Activated CD8-positive, alpha-beta memory T cell treated with anti-CD3 and anti-CD28 coated beads, Interleukin-2, amount 10 ng/mL, durations not matched to agents 7 days and 5 days (primary cell): ENCODE data around the gene CDH4. TPM values are rescaled to one million over a fixed set of nuclear protein-coding genes. Genes with fewer than 3 reads are reported as not detected.

Experiments
- ATAC-seq: fragments of 150-1000 bp; cut with Tn5 transposase; one replicate; pipeline ENCODE4 v1.10.0; 2021; ENCODE audit warnings: moderate library complexity
- CTCF ChIA-PET: fragments of 350-600 bp; sonication (Branson Sonifier 250); formaldehyde crosslinking; loops from one replicate; lab custom pipeline; 2021; ENCODE audit warnings: antibody characterized with exemption; lab: Charles Lee
- DNase-seq: peaks from one replicate; pipeline ENCODE4 v3.0.0-alpha.2; 2020
- H3K27ac Mint-ChIP-seq: one replicate; pipeline ENCODE4 v1.8.0; 2021; ENCODE audit warnings: mild to moderate bottlenecking, mixed read lengths
- H3K27me3 Mint-ChIP-seq: one replicate; pipeline ENCODE4 v1.8.0; 2021; ENCODE audit warnings: mixed read lengths
- H3K36me3 Mint-ChIP-seq: one replicate; pipeline ENCODE4 v1.8.0; 2021; ENCODE audit warnings: mild to moderate bottlenecking, mixed read lengths
- H3K4me1 Mint-ChIP-seq: one replicate; pipeline ENCODE4 v1.8.0; 2021; ENCODE audit warnings: mixed read lengths
- H3K4me3 Mint-ChIP-seq: one replicate; pipeline ENCODE4 v1.8.0; 2021; ENCODE audit warnings: mild to moderate bottlenecking, moderate library complexity, mixed read lengths
- H3K9me3 Mint-ChIP-seq: one replicate; pipeline ENCODE4 v1.8.0; 2022; ENCODE audit warnings: low read depth, mixed read lengths
- total RNA-seq, 2 experiments: library from RNA; stranded (reverse); gene quantifications; one replicate each; pipeline ENCODE4 v1.2.3, GENCODE V29; 2021

CDH4 gene
- total RNA-seq, 2 experiments from 2014 or later, result 0.02 TPM; not detected in 1

DNA sequence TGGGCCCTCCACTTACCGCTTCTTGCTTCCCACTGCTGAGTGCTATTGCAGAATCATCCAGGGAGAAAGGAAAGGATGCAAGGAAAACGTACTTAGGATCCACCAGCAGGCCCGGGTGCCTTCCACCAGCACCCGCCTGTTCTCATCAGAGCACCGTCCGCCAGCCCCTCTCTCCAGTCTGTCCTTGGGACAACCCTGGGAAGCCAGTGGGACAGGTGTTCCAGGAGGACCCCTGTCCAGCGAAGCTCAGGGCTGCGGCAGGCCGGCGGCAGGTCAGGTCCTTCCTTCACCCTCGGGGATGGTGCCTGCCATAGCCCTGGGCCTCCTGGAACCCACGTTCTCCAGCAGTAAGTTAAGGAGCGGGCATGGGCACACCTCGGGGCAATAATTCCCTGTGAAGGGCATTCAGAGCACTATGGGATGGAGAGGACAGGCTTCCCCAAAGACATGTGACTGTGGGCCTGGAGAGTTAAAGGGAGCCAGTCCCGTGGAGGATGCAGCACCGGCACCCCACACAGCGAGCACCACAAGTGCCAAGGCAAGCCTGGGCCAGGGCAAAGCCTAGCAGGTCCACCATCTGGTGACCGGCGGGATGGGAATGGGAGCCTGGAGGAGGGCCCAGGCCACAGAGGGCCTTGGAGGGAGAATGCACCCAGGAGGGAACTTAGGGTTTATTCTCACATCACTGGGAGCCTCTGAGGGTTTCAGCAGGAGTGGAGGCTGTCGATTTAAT is 416.9 kb downstream of the CDH4 start:
- CTCF ChIA-PET, result no interaction called here
- Mint-ChIP-seq H3K27ac (no peak overlapping the region), H3K4me3 (no peak overlapping the region), H3K36me3 (no peaks in the 10 kb centered on the region), H3K9me3 (no peaks in the 10 kb centered on the region), H3K4me1 (no peaks in the 10 kb centered on the region), H3K27me3 (no peaks in the 10 kb centered on the region)
- ATAC-seq (no peak), DNase-seq (no peak)

DNA sequence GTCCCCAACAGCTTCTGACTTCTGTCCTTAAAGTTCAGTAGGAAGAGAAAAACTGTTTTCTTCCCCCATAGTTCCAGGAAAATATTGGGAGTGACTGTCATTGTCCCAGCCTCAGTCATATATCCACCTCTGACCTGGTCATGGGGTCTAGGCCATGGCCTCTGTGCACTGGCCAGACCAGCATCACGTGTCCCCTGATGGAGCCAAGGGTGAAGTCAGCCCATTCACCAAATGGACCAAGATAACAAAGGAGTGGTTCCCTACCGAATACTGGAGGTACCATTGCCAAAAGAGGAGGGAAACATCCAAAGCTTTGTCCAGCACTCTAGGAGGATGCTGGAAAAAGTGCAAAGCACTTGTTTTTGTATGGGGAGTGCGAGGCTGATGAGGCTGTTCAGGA is 418.2 kb downstream of the CDH4 start:
- Mint-ChIP-seq H3K9me3 (no peaks in the 10 kb centered on the region), H3K36me3 (no peaks in the 10 kb centered on the region), H3K4me1 (no peaks in the 10 kb centered on the region), H3K27ac (no peak overlapping the region), H3K27me3 (no peaks in the 10 kb centered on the region), H3K4me3 (no peak overlapping the region)
- DNase-seq (no peak), ATAC-seq (no peak)
- CTCF ChIA-PET, result no interaction called here

DNA sequence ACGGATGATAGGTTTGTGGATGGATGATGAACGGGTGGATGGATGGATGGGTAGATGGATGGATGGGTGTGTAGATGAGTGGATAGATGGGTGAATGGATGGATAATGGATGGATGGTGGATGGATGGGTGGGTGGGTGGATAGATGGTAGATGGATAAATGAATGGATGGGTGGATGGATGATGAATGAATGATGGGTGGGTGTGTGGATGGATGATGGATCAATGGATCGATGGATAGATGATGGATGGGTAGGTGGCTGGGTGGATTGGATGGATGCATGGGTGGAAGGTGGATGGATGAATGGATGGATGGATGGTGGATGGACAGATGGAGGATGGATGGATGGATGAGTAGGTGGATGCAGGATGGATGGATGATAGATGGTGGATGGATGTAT is 419.5 kb downstream of the CDH4 start:
- DNase-seq (no peak), ATAC-seq (no peak)
- Mint-ChIP-seq H3K9me3 (no peaks in the 10 kb centered on the region), H3K27ac (no peak overlapping the region), H3K4me1 (no peaks in the 10 kb centered on the region), H3K27me3 (no peaks in the 10 kb centered on the region), H3K4me3 (no peak overlapping the region), H3K36me3 (no peaks in the 10 kb centered on the region)
- CTCF ChIA-PET, result no interaction called here

DNA sequence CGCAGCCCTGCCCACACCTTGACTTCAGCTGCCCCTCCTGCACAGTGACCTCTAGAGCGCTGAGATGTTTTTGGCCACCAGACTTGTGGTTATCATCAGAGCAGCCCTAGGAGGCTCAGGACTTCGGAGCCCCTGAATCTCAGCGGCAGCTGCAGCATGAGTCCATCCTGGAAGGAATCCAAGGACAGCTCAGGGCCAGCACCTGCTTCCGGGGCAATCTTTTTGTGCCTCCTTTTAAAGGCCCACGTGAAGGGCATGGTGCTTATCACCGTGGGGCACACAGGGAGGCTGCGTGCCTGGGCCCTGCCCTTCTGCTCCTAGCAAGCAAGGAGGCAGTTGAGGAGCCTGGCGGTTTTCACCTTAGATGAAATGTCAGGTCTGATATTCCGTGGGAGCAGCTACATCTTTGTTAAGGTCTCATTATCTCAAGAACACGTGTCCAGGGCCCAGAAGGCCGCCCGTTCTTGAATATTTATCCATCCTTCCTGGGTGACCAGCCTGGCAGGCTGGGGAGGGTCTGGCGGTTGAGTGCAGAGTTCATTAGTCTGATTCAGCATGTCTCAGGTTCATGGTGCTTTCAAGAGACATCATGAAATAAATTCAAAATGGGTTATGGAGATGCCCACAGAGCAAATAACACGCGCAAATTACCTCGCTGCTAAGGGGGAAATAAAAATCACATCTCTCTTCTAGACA is 421.2 kb downstream of the CDH4 start:
- H3K36me3 Mint-ChIP-seq, result no peaks in the 10 kb centered on the region
- ATAC-seq, result no peak
- CTCF ChIA-PET, result no interaction called here
- no peaks in the 10 kb centered on the region for H3K27me3 Mint-ChIP-seq
- H3K9me3 Mint-ChIP-seq, result no peaks in the 10 kb centered on the region
- no peak overlapping the region for H3K4me3 Mint-ChIP-seq
- no peak overlapping the region for H3K27ac Mint-ChIP-seq
- DNase-seq, result no peak
- H3K4me1 Mint-ChIP-seq, result no peaks in the 10 kb centered on the region

DNA sequence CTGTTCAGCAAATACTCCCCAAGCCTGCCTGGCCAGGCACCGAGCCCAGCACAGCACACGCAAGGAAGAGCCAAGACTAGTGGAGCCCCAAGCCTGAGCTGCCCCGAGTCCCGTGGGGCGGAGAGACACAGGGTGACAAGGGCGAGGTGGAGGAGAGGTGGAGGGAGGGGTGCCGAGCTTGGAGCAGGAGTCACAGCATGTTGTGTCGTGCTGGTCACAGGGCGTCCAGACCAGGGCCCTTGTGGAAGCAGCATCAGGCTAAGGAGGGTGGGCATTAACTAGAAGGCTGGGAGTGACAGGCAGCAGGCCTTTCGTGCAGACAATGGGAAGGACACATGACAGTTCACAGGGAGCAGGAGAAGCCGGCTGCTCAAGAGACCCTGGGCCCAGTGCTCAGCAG is 422.1 kb downstream of the CDH4 start:
- Mint-ChIP-seq H3K27ac (no peak overlapping the region), H3K4me1 (no peaks in the 10 kb centered on the region), H3K36me3 (no peaks in the 10 kb centered on the region), H3K27me3 (no peaks in the 10 kb centered on the region), H3K4me3 (no peak overlapping the region), H3K9me3 (no peaks in the 10 kb centered on the region)
- DNase-seq (no peak), ATAC-seq (no peak)
- CTCF ChIA-PET, result no interaction called here

DNA sequence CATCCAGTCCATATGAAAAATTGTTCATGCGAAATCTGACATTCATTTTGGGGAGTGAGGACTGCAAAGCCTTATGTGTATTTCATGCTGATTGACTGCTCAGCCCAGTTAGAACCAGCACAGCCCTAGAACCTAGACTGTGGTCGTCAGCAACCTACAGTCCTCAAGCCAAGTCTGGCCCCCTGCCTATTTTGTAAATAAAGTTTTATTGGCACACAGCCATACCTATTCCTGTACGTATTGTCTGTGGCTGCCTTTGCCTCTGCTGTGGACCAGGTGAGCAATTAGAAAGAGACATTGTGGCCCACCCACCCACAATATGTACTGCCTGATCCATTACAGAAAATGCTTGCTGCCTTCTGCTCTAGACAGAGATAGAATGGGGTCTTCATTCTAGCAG is 422.6 kb downstream of the CDH4 start:
- Mint-ChIP-seq H3K9me3 (no peaks in the 10 kb centered on the region), H3K27me3 (no peaks in the 10 kb centered on the region), H3K36me3 (no peaks in the 10 kb centered on the region), H3K4me1 (no peaks in the 10 kb centered on the region), H3K4me3 (no peak overlapping the region), H3K27ac (no peak overlapping the region)
- ATAC-seq (no peak), DNase-seq (no peak)
- CTCF ChIA-PET, result no interaction called here

DNA sequence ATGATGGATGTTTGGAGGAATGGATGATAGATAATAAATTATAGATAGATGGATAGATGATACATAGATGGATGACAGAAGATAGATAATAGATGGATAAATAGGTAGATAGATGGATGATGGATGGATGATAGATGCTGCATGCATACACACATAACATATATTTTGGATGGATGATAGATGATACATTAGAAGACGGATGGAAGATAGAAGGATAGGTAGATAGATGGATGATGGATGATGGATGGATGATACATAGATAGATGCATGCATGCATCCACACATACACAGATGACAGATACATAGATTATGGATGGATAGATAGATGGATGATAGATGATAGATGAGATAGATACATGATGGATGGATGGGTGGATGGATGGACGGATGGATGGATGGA is 425.9 kb downstream of the CDH4 start:
- DNase-seq (no peak), ATAC-seq (no peak)
- Mint-ChIP-seq H3K27me3 (no peaks in the 10 kb centered on the region), H3K9me3 (no peaks in the 10 kb centered on the region), H3K36me3 (no peaks in the 10 kb centered on the region), H3K4me1 (no peaks in the 10 kb centered on the region), H3K4me3 (no peak overlapping the region), H3K27ac (no peak overlapping the region)
- CTCF ChIA-PET, result no interaction called here

DNA sequence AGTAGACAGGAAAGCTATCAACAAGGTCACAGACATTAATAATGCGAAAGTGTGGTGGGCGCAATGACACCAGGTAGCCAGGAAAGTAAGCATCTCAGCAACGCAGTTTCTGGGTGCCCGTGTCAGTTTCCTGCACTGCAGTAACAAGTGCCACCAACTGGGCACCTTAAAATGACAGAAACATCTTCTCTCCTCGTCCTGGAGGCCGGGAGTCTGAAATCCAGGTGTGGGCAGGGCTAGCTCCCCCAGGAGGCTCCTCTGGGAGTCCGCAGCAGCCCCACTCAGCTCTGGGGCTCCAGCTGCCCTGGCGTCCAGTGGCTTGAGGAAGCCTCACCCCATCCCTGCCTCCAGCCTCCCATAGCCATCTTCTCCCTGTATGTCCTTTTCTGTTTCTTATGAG is 426.4 kb downstream of the CDH4 start:
- Mint-ChIP-seq H3K27me3 (no peaks in the 10 kb centered on the region), H3K4me3 (no peak overlapping the region), H3K36me3 (no peaks in the 10 kb centered on the region), H3K27ac (no peak overlapping the region), H3K4me1 (no peaks in the 10 kb centered on the region), H3K9me3 (no peaks in the 10 kb centered on the region)
- ATAC-seq (no peak), DNase-seq (no peak)
- CTCF ChIA-PET, result no interaction called here

DNA sequence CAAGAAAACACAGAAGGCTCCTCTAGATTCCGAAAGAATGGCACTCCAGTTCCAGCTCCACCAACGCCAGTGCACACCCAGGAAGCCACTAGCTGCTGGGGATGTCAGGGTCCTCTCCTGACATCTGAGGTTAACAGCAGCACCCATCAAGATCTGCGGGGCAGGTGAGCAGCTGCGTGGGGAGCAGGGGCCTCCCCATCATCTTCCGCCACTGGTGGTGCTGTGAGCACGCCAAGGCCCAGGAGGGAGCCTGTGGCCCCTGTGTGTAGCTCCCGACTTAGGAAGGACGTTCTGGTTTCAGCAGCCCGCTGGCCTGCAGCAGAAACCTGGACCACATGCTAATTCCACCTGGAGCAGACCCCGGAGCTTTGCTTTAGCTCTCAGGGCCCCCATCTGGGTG is 427.4 kb downstream of the CDH4 start:
- no peaks in the 10 kb centered on the region for H3K27me3 Mint-ChIP-seq
- no peak for DNase-seq
- no peak for ATAC-seq
- H3K4me3 Mint-ChIP-seq, result no peak overlapping the region
- no peaks in the 10 kb centered on the region for H3K4me1 Mint-ChIP-seq
- CTCF ChIA-PET, result no interaction called here
- H3K36me3 Mint-ChIP-seq, result no peaks in the 10 kb centered on the region
- no peak overlapping the region for H3K27ac Mint-ChIP-seq
- no peaks in the 10 kb centered on the region for H3K9me3 Mint-ChIP-seq

DNA sequence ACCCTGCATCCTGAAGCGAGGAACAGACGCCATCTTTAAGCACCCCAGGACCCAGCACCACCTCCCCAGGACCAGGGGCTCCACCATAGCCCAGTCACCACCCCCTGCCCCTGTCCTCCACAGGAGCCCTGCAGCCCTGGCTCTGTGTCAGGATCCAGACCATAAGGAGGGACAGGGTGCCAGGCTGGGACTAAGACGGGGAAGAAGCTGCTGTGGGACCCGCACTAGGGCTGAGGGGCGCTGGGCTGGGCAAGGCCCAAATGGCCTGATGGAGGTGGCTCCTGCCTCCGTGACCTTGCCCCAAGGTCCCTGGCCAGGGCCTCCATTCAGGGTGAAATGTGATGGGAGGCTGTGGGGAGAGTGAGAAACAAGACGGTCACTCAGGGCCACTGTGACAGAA is 428.0 kb downstream of the CDH4 start:
- CTCF ChIA-PET, result no interaction called here
- DNase-seq, result no peak
- H3K4me3 Mint-ChIP-seq, result no peak overlapping the region
- no peak overlapping the region for H3K27ac Mint-ChIP-seq
- no peaks in the 10 kb centered on the region for H3K4me1 Mint-ChIP-seq
- H3K27me3 Mint-ChIP-seq, result no peaks in the 10 kb centered on the region
- ATAC-seq, result no peak
- H3K9me3 Mint-ChIP-seq, result no peaks in the 10 kb centered on the region
- H3K36me3 Mint-ChIP-seq, result no peaks in the 10 kb centered on the region

DNA sequence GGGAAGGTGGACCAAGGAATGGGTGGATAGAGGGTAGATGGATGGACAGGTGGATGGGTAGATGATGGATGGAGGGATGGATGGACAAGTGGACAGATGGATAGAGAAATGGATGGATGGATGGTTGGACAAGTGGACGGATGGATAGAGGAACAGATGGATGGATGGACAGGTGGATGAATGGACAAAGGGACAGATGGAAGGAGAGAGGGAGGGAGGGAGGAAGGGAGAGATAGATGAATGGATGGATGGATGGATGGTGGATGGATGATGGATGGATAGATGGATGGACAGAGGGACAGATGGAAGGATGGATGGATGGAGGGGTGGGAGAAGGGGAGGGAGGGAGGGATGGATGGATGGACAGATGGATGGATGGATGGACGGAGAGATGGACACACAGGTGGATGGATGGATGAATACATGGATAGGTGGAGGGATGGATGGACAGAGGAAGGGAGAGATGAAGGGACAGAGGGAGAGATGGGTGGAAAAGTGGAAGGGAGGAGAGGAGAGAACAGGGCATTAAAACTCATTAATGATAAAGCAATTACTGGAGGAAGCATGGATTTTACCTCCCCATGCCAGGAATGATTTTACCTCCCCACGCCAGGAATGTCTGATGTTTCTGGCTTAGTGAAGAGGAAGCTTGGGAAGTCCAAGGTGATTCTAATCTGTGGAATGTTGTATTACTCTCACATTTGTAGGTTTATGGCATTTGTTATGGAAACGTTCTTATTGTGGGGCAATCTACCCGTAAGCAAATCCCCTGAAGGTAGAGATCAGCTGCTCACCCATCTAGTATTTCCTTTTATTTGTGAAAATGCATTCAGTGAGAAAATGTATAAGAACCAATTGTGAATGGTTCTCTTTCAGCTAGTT is 430.3 kb downstream of the CDH4 start:
- Mint-ChIP-seq H3K27me3 (no peaks in the 10 kb centered on the region), H3K36me3 (no peaks in the 10 kb centered on the region), H3K9me3 (no peaks in the 10 kb centered on the region), H3K4me1 (no peaks in the 10 kb centered on the region), H3K27ac (no peak overlapping the region), H3K4me3 (no peak overlapping the region)
- CTCF ChIA-PET, result no interaction called here
- DNase-seq (no peak), ATAC-seq (no peak)

DNA sequence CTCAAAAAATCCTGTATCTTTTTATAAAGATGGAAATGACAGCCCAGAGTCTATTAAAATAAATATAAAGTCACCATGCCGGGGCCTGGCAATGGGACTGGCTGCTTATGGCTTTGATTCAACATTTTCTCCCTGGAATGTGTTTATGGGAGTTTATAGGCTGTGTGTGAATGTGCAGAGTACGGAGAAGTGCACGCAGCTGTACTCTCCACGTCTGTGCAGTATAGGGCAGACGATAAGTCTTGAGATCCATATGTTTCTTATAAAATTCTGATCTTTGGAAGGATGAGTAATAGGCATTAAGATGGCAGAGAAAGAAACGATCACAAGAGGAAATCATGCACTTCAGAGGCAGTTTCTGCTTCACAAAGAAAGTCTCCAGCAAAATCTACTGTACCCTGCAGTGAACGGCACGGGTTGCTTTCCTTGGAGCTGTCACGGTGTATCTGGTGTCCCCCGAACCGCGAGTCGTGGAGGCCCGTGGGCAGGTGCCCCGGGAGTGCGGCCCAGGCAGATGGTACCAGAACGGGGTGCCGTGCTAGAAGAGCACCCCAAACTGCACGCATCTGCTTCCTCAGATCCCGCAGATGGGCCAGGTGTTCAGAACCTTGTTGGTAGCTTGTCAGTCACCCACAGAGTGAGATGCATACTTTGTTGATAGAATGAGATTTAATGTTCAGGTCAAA is 431.1 kb downstream of the CDH4 start:
- H3K9me3 Mint-ChIP-seq, result no peaks in the 10 kb centered on the region
- CTCF ChIA-PET, result no interaction called here
- H3K36me3 Mint-ChIP-seq, result no peaks in the 10 kb centered on the region
- no peak for DNase-seq
- ATAC-seq, result no peak
- no peak overlapping the region for H3K27ac Mint-ChIP-seq
- H3K27me3 Mint-ChIP-seq, result no peaks in the 10 kb centered on the region
- no peaks in the 10 kb centered on the region for H3K4me1 Mint-ChIP-seq
- no peak overlapping the region for H3K4me3 Mint-ChIP-seq

DNA sequence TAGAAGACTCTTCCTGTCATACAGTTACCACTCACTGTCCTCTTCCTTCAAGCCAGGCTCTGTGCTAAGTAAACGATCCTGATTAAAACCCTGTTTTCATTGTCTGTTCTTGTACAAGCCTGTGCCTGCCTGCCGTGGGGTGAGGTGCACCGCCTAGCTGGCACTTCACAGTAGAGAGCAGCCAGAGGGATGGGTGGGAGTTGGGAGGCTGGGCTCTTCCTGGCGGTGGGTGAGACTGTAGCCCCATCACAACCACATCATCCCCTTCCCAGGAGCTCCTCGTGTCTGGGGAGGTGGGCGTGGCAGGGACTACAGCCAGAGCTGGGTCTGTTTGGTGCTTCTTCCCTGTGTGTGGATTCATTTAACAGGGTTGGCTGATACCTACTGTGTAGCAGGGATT is 431.7 kb downstream of the CDH4 start:
- H3K36me3 Mint-ChIP-seq, result no peaks in the 10 kb centered on the region
- H3K4me3 Mint-ChIP-seq, result no peak overlapping the region
- H3K27ac Mint-ChIP-seq, result no peak overlapping the region
- DNase-seq (no peak), ATAC-seq (no peak)
- no peaks in the 10 kb centered on the region for H3K9me3 Mint-ChIP-seq
- H3K27me3 Mint-ChIP-seq, result no peaks in the 10 kb centered on the region
- CTCF ChIA-PET, result no interaction called here
- no peaks in the 10 kb centered on the region for H3K4me1 Mint-ChIP-seq
